ENCODE data around the gene SLC2A5.

DNA sequence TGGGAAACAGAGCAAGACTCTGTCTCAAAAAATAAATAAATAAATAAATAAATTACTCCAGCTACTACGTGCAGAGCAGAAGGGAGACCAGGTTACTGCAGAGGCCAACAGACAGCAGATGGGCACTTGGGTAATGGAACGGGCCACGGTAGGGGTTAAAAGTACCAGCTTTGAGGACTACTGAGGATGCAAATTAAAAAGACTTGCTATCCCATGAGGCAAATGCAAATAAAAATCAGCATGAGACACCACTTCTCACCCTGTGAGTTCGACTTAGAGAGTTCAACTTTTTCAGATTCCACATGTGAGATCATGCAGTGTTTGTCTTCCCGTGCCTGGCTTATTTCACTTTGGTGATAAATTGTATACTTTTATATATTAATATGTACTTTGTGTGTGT lies 6.6 kb downstream of the SLC2A5 start:
- TF ChIP-seq, protein P1, sequence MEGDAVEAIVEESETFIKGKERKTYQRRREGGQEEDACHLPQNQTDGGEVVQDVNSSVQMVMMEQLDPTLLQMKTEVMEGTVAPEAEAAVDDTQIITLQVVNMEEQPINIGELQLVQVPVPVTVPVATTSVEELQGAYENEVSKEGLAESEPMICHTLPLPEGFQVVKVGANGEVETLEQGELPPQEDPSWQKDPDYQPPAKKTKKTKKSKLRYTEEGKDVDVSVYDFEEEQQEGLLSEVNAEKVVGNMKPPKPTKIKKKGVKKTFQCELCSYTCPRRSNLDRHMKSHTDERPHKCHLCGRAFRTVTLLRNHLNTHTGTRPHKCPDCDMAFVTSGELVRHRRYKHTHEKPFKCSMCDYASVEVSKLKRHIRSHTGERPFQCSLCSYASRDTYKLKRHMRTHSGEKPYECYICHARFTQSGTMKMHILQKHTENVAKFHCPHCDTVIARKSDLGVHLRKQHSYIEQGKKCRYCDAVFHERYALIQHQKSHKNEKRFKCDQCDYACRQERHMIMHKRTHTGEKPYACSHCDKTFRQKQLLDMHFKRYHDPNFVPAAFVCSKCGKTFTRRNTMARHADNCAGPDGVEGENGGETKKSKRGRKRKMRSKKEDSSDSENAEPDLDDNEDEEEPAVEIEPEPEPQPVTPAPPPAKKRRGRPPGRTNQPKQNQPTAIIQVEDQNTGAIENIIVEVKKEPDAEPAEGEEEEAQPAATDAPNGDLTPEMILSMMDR (IDR thresholded peaks at IDR 0.05; ENCODE audit: extremely low read depth in 1 of 2, insufficient read depth in 1 of 2, low read depth in 1 of 2, low read length in 2 of 2): no peak
- TF ChIP-seq POLR2A (IDR thresholded peaks at IDR 0.05; ENCODE audit: low read depth, low read length): no peak
- no peak for TF ChIP-seq FOS (IDR thresholded peaks at IDR 0.05; ENCODE audit: borderline replicate concordance, insufficient read depth, low read length)

All from endothelial cell of umbilical vein (primary cell).